ENCODE data around the gene TPI1.

DNA sequence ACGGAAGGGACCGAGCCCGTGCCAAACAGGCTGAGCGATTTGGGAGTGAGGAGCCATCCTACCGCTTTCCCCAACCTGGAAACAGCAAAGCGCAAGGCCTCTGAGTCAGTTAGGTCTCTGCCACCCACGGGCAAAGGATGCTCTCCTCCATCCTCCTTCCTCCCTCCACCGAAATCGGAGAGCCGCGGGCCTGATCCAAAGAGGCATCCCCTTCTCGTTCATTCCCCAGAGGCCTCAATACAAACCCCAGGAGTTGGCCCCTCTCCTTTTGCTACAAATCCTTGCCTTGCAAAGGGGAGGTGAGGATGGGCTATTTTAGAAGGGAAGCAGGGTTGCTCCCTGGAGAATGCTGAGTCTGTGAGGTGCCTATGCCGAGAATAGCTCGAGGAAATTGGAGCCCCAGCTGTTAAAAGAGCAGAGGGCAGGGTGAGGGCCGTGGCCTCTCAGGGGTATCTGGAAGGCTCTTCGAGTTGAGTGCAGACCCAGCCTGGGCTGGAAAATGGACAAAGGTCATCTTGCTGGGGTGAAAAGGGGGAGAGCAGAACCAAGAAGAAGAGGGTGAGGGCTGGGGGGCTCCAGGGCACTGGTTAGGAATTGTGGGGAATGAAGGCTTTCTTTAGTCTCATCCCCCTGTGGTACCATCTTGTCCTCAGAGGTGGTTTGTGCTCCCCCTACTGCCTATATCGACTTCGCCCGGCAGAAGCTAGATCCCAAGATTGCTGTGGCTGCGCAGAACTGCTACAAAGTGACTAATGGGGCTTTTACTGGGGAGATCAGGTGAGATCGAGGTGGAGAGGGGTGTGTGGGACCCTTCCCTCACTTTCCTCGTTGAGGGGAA, 1.1 kb downstream of the TPI1 start:
- TF ChIP-seq, protein P1, sequence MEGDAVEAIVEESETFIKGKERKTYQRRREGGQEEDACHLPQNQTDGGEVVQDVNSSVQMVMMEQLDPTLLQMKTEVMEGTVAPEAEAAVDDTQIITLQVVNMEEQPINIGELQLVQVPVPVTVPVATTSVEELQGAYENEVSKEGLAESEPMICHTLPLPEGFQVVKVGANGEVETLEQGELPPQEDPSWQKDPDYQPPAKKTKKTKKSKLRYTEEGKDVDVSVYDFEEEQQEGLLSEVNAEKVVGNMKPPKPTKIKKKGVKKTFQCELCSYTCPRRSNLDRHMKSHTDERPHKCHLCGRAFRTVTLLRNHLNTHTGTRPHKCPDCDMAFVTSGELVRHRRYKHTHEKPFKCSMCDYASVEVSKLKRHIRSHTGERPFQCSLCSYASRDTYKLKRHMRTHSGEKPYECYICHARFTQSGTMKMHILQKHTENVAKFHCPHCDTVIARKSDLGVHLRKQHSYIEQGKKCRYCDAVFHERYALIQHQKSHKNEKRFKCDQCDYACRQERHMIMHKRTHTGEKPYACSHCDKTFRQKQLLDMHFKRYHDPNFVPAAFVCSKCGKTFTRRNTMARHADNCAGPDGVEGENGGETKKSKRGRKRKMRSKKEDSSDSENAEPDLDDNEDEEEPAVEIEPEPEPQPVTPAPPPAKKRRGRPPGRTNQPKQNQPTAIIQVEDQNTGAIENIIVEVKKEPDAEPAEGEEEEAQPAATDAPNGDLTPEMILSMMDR (IDR thresholded peaks at IDR 0.05) = no peak
- TF ChIP-seq POLR2A (IDR thresholded peaks at IDR 0.05) = no peak

All from prostate gland (tissue), 2 donors.